ENCODE data around the gene HPS4. TPM values are rescaled to one million over a fixed set of nuclear protein-coding genes. Genes with fewer than 3 reads are reported as not detected.
A peak's percentile ranks its signal among the peaks of the same experiment; 100 is the strongest.

HPS4 gene
- total and polyA plus RNA-seq, 10 of the 15 experiments (the other 5 are each of a cell fraction or from before 2014, with no cell fraction given): 11.7 to 36.7 (median 30.8) TPM

DNA sequence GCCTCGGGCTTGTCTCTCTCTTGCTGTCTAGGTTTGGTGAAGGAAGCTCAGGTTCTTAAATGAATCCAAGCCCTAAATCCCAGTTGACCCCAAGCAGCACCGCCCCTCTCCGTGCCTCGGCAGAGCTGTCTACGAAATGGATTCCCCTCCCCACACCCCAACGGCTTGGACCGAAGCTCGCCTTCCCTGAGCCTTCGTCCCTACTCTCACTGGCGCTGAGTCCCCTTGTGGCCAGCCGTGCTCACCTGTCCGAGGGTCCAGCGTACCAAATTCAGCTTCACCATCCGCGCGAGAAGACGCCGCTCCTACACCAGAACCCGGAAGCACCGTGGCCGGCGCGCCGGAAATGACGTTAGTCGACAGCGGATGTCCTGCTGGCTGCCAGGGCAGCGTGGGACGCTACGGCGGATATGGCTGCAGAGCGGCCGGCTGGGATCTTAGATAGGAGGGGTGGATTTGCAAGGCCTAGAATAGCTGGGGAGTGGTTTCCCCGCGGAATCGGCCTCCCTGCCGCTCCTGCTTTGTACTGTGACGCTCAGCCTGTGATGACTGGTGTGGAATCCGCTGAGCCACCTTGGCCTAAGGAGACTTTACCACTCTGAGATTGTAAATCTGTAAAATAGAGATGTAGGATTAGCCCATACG, 28.7 kb upstream of the HPS4 start, which contains the start of gene TFIP11 (continued):
- TF ChIP-seq, protein P1, sequence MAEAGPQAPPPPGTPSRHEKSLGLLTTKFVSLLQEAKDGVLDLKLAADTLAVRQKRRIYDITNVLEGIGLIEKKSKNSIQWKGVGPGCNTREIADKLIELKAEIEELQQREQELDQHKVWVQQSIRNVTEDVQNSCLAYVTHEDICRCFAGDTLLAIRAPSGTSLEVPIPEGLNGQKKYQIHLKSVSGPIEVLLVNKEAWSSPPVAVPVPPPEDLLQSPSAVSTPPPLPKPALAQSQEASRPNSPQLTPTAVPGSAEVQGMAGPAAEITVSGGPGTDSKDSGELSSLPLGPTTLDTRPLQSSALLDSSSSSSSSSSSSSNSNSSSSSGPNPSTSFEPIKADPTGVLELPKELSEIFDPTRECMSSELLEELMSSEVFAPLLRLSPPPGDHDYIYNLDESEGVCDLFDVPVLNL (IDR thresholded peaks at IDR 0.05; ENCODE audit: low read depth, low read length): no peak
- TF ChIP-seq CREB1 (IDR thresholded peaks at IDR 0.05; ENCODE audit: low read depth) (peak; percentile 98), RAD51 (IDR thresholded peaks at IDR 0.05) (no peak), NFYB (IDR thresholded peaks at IDR 0.05; ENCODE audit: insufficient read depth, low read depth, low read length) (no peak), NFYA (IDR thresholded peaks at IDR 0.05; ENCODE audit: borderline replicate concordance, low read depth, low read length) (no peak), SMAD1 (IDR thresholded peaks at IDR 0.05; ENCODE audit: low read depth, partially characterized antibody) (peak; percentile 60), MTA3 (IDR thresholded peaks at IDR 0.05; ENCODE audit: borderline replicate concordance, low read length) (no peak), TCF12 (IDR thresholded peaks at IDR 0.05; ENCODE audit: low read depth, low read length) (no peak), NR2F1 (conservative IDR thresholded peaks at IDR 0.05) (peak; percentile 29; the same call in 1 of the 2 replicates), HCFC1 (IDR thresholded peaks at IDR 0.05; ENCODE audit: low read length) (peak; percentile 82), ZNF217 (IDR thresholded peaks at IDR 0.05) (no peak), NFIC (IDR thresholded peaks at IDR 0.05; ENCODE audit: low read depth, low read length) (no peak), TARDBP (IDR thresholded peaks at IDR 0.05; ENCODE audit: borderline replicate concordance) (no peak; the same call in 1 of the 2 replicates), MYC (IDR thresholded peaks at IDR 0.05; ENCODE audit: insufficient read depth, insufficient read length, insufficient replicate concordance, low read length, severe bottlenecking) (no peak), MEF2B (IDR thresholded peaks at IDR 0.05; ENCODE audit: partially characterized antibody, poor library complexity, severe bottlenecking) (peak; percentile 37), JUNB (IDR thresholded peaks at IDR 0.05) (no peak), BMI1 (IDR thresholded peaks at IDR 0.05; ENCODE audit: borderline replicate concordance) (peak; percentile 90)
- TF ChIP-seq, protein P2, sequence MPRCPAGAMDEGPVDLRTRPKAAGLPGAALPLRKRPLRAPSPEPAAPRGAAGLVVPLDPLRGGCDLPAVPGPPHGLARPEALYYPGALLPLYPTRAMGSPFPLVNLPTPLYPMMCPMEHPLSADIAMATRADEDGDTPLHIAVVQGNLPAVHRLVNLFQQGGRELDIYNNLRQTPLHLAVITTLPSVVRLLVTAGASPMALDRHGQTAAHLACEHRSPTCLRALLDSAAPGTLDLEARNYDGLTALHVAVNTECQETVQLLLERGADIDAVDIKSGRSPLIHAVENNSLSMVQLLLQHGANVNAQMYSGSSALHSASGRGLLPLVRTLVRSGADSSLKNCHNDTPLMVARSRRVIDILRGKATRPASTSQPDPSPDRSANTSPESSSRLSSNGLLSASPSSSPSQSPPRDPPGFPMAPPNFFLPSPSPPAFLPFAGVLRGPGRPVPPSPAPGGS (IDR thresholded peaks at IDR 0.05; ENCODE audit: borderline replicate concordance, insufficient read depth, low read depth, low read length, poor library complexity, severe bottlenecking): no peak
- TF ChIP-seq, protein P3, sequence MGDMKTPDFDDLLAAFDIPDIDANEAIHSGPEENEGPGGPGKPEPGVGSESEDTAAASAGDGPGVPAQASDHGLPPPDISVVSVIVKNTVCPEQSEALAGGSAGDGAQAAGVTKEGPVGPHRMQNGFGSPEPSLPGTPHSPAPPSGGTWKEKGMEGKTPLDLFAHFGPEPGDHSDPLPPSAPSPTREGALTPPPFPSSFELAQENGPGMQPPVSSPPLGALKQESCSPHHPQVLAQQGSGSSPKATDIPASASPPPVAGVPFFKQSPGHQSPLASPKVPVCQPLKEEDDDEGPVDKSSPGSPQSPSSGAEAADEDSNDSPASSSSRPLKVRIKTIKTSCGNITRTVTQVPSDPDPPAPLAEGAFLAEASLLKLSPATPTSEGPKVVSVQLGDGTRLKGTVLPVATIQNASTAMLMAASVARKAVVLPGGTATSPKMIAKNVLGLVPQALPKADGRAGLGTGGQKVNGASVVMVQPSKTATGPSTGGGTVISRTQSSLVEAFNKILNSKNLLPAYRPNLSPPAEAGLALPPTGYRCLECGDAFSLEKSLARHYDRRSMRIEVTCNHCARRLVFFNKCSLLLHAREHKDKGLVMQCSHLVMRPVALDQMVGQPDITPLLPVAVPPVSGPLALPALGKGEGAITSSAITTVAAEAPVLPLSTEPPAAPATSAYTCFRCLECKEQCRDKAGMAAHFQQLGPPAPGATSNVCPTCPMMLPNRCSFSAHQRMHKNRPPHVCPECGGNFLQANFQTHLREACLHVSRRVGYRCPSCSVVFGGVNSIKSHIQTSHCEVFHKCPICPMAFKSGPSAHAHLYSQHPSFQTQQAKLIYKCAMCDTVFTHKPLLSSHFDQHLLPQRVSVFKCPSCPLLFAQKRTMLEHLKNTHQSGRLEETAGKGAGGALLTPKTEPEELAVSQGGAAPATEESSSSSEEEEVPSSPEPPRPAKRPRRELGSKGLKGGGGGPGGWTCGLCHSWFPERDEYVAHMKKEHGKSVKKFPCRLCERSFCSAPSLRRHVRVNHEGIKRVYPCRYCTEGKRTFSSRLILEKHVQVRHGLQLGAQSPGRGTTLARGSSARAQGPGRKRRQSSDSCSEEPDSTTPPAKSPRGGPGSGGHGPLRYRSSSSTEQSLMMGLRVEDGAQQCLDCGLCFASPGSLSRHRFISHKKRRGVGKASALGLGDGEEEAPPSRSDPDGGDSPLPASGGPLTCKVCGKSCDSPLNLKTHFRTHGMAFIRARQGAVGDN (IDR thresholded peaks at IDR 0.05): no peak
- TF ChIP-seq, protein P4, sequence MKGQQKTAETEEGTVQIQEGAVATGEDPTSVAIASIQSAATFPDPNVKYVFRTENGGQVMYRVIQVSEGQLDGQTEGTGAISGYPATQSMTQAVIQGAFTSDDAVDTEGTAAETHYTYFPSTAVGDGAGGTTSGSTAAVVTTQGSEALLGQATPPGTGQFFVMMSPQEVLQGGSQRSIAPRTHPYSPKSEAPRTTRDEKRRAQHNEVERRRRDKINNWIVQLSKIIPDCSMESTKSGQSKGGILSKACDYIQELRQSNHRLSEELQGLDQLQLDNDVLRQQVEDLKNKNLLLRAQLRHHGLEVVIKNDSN (IDR thresholded peaks at IDR 0.05; ENCODE audit: borderline replicate concordance, extremely low read length, insufficient read depth, low read depth, low read length): no peak
- TF ChIP-seq, protein P5, sequence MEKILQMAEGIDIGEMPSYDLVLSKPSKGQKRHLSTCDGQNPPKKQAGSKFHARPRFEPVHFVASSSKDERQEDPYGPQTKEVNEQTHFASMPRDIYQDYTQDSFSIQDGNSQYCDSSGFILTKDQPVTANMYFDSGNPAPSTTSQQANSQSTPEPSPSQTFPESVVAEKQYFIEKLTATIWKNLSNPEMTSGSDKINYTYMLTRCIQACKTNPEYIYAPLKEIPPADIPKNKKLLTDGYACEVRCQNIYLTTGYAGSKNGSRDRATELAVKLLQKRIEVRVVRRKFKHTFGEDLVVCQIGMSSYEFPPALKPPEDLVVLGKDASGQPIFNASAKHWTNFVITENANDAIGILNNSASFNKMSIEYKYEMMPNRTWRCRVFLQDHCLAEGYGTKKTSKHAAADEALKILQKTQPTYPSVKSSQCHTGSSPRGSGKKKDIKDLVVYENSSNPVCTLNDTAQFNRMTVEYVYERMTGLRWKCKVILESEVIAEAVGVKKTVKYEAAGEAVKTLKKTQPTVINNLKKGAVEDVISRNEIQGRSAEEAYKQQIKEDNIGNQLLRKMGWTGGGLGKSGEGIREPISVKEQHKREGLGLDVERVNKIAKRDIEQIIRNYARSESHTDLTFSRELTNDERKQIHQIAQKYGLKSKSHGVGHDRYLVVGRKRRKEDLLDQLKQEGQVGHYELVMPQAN (conservative IDR thresholded peaks at IDR 0.05): peak; percentile 97

Measured in GM12878 (cell line).